HG03064 (cell line): ENCODE measurements around the gene NLRP12.
"Not testable (repeated sequence)": the region's sequence is repeated elsewhere in the genome, so short reads cannot be mapped to it uniquely, and the experiment has no call there.

Experiments
- ATAC-seq: cut with Tn5 transposase; IDR thresholded peaks from one replicate; pipeline ENCODE4 v1.9.1; 2021; ENCODE audit warnings: low read depth; ENCODE audit not compliant: unreplicated experiment

The NLRP12 gene

GRCh38 chr19:53824134-53824611, at the start of gene NLRP12:
Gene NLRP12, minus strand, starts transcription at chr19:53824314. Its CDS starts 140 bp downstream, at chr19:53824174.
- no peak for ATAC-seq

- ATAC-seq = no peak
Measured at GRCh38 chr19:53872762-53873161, 48.6 kb upstream of the NLRP12 start.

- no peak for ATAC-seq
Measured at GRCh38 chr19:53871454-53871853, 47.3 kb upstream of the NLRP12 start.

- ATAC-seq = no peak
Measured at GRCh38 chr19:53870485-53870844, 46.4 kb upstream of the NLRP12 start.

GRCh38 chr19:53869805-53870484, 45.8 kb upstream of the NLRP12 start:
- ATAC-seq = not testable (repeated sequence)

GRCh38 chr19:53868892-53869804, 45.0 kb upstream of the NLRP12 start:
- ATAC-seq = no peak

- ATAC-seq = no peak
Measured at GRCh38 chr19:53868091-53868891, 44.2 kb upstream of the NLRP12 start.

GRCh38 chr19:53867225-53868090, 43.3 kb upstream of the NLRP12 start, which contains the start of gene MYADM:
Gene MYADM, plus strand, starts transcription at chr19:53867883. Its CDS starts 5,647 bp downstream, at chr19:53873530.
- ATAC-seq = peak; percentile 63

- ATAC-seq = no peak
Measured at GRCh38 chr19:53866865-53867224, 42.7 kb upstream of the NLRP12 start.

GRCh38 chr19:53865918-53866864, 42.1 kb upstream of the NLRP12 start:
- no peak for ATAC-seq

- ATAC-seq = no peak
Measured at GRCh38 chr19:53865523-53865917, 41.4 kb upstream of the NLRP12 start.

- ATAC-seq = no peak
Measured at GRCh38 chr19:53864308-53864836, 40.3 kb upstream of the NLRP12 start.

- ATAC-seq = no peak
Measured at GRCh38 chr19:53853707-53854106, 29.6 kb upstream of the NLRP12 start.

GRCh38 chr19:53849237-53849676, 25.1 kb upstream of the NLRP12 start:
- no peak for ATAC-seq

- ATAC-seq = no peak
Measured at GRCh38 chr19:53847555-53847954, 23.4 kb upstream of the NLRP12 start.

- ATAC-seq = no peak
Measured at GRCh38 chr19:53844849-53845246, 20.7 kb upstream of the NLRP12 start.

GRCh38 chr19:53840914-53841313, 16.8 kb upstream of the NLRP12 start:
- ATAC-seq = not testable (repeated sequence)

GRCh38 chr19:53840241-53840640, 16.1 kb upstream of the NLRP12 start:
- ATAC-seq = not testable (repeated sequence)
